Adrenal gland (tissue), 12 donors: ENCODE data around the gene HOXA6. TPM values are rescaled to one million over a fixed set of nuclear protein-coding genes. Genes with fewer than 3 reads are reported as not detected.

Source experiments
- DNase-seq, 7 donors: peaks; one replicate each; pipeline ENCODE4 v3.0.0-alpha.2; 2019 to 2020
- H3K27ac ChIP-seq, 5 donors: fragments of 200-600 bp; sonication (generic) in 4 of 5; 1 replicate in 3 of 5; 2 replicates in 2 of 5; pipeline versions ENCODE4 v1.5.1 to v1.8.0; 2016 to 2020; ENCODE audit warnings: mild to moderate bottlenecking in 1 of 5
- H3K27me3 ChIP-seq: fragments of 200-600 bp; 2 replicates; pipeline ENCODE4 v1.8.0; 2021
- H3K36me3 ChIP-seq, 2 donors: fragments of 200-600 bp; replicated peaks in 1 of 2; 1 replicate in 1 of 2; 2 replicates in 1 of 2; pipeline versions ENCODE4 v1.5.1 to v1.8.0; 2018 to 2022
- H3K4me1 ChIP-seq, 2 donors: fragments of 200-600 bp; replicated peaks in 1 of 2; 1 replicate in 1 of 2; 2 replicates in 1 of 2; pipeline versions ENCODE4 v1.5.1 to v1.8.0; 2018 to 2021
- H3K4me3 ChIP-seq, 4 donors: fragments of 200-600 bp; sonication (generic) in 3 of 4; one replicate each; pipeline ENCODE4 v1.5.1; 2016 to 2018
- H3K9me3 ChIP-seq, 3 donors: fragments of 200-600 bp; sonication (generic) in 1 of 3; replicated peaks in 1 of 3; 1 replicate in 2 of 3; 2 replicates in 1 of 3; pipeline versions ENCODE4 v1.5.1 to v1.8.0; 2016 to 2021
- CTCF ChIP-seq, 6 experiments: fragments of 450-650 bp in 4 of 6; fragments of 200-600 bp in 2 of 6; sonication (generic) in 1 of 6; IDR thresholded peaks; 1 replicate in 5 of 6; 2 replicates in 1 of 6; pipeline versions ENCODE4 v1.5.1 to v1.8.0; 2016 to 2021; ENCODE audit warnings: antibody characterized with exemption in 6 of 6, mild to moderate bottlenecking in 2 of 6, moderate library complexity in 1 of 6
- POLR2A ChIP-seq, 2 donors: fragments of 450-650 bp; IDR thresholded peaks; one replicate each; pipeline ENCODE4 v1.6.1; 2017; ENCODE audit warnings: antibody characterized with exemption in 2 of 2, mild to moderate bottlenecking in 2 of 2, moderate library complexity in 1 of 2
- WGBS, 4 donors: extraction: QIAGEN DNeasy Blood & Tissue Kit in 2 of 4; methylation state at CpG; one replicate each; pipeline versions ENCODE4 v1.1.5 to v1.1.7; 2013 to 2017; 5-methylcytosine and 5-hydroxymethylcytosine counted together
- intact Hi-C, 2 donors: fragments of 100-400 bp; cut with DNase I; formaldehyde crosslinking; loops; one replicate each; pipeline versions ENCODE4 v1.14.1 to v1.15.0; 2022 to 2023
- polyA plus RNA-seq, 3 donors: library from polyadenylated mRNA; stranded (reverse); fragments of 200-250 nt in 2 of 3; fragments of 350-450 nt in 1 of 3; fragmentation: Illumina TruSeq in 1 of 3; extraction: RNeasy Lipid Tissue Mini Kit (QIAGEN cat#74804) in 1 of 3; gene quantifications; one replicate each; pipeline ENCODE4 v1.2.3, GENCODE V29; 2013 to 2014
- total RNA-seq, 9 donors: library from RNA; depleted of rRNA in 4 of 9; stranded (reverse); fragments of >200 nt in 4 of 9; fragments of 120-200 nt in 1 of 9; fragmentation: NEBNext Ultra II Directional in 1 of 9; extraction: Animal tissue kit (Norgen Biotek cat#: 25700) in 1 of 9; gene quantifications; one replicate each; pipeline versions ENCODE4 v1.1.0 to v1.2.4, GENCODE V29; 2013 to 2023
- donor health status: healthy with polysubstance abuse.
- donor health status: Bipolar disorder and iron deficiency.
- donor health status: DM: yes; HTN: yes; CAD: no.
- donor health status: DM: no; HTN: no; CAD: no.
- donor health status: DM: no; HTN: no; CAD: no.
- donor health status: DM: yes; HTN: yes; CAD: no.

Gene HOXA6
- total and polyA plus RNA-seq, 12 donors: 1.3 to 27.2 (median 14.8) TPM

GRCh38 chr7:27166531-27167505 lies 19.2 kb upstream of the HOXA6 start:
- Histone ChIP-seq H3K9me3 (no peaks in the 10 kb centered on the region), H3K36me3 (no peaks in the 10 kb centered on the region), H3K27me3 (peaks cover 57% of the 10 kb centered on the region), H3K4me1 (peaks cover 0 to 13% of the 10 kb centered on the region in 2 donors), H3K27ac (no peak overlapping the region), H3K4me3 (no peak overlapping the region)
- TF ChIP-seq POLR2A (IDR thresholded peaks at IDR 0.05) (no peak), CTCF (IDR thresholded peaks at IDR 0.05) (no peak)
- intact Hi-C loops: loop anchor here (10.0 kb wide), 3 partner anchors 792 to 1282 kb away; no protein-coding TSS in a partner anchor
- WGBS, 4 donors: 53 to 58% (median 55%) methylated on average over 33 to 50 of the region's 50 CpGs
- peak in 1 of 7 donors; percentile 13 for DNase-seq

GRCh38 chr7:27165996-27166530 lies 18.5 kb upstream of the HOXA6 start:
- peak overlapping the region in 2 of 4 donors; percentile 43 to 60 for H3K4me3 ChIP-seq
- H3K4me1 ChIP-seq: peaks cover 0 to 17% of the 10 kb centered on the region in 2 donors
- peak in 1 of 7 donors; percentile 16 for DNase-seq

GRCh38 chr7:27165089-27165995 lies 17.8 kb upstream of the HOXA6 start, which contains the start of gene HOXA9:
TSS of gene HOXA9 (minus strand) at chr7:27165537. CDS start at chr7:27165457, 80 bp downstream.
- 3 to 6% (median 5%) methylated on average over 28 to 82 of the region's 82 CpGs for WGBS, 4 donors
- peak within 1 kb of the TSS in 4 of 5 donors; percentile 5 to 74 (median 62) for H3K27ac ChIP-seq
- intact Hi-C loops: loop anchor here (10.0 kb wide), 3 partner anchors 791 to 1281 kb away; no protein-coding TSS in a partner anchor
- H3K9me3 ChIP-seq: no peaks in the 10 kb centered on the region
- DNase-seq: peak; percentile 82 to 92 (median 87)
- H3K4me1 ChIP-seq: peaks cover 3 to 21% of the 10 kb centered on the region in 2 donors
- H3K4me3 ChIP-seq: peak within 1 kb of the TSS in 2 of 4 donors; percentile 43 to 60
- peaks cover 51% of the 10 kb centered on the region for H3K27me3 ChIP-seq
- TF ChIP-seq CTCF (IDR thresholded peaks at IDR 0.05) (no peak), POLR2A (IDR thresholded peaks at IDR 0.05) (peak in 1 of 2 donors; percentile 59)
- no peaks in the 10 kb centered on the region for H3K36me3 ChIP-seq

More at GRCh38 chr7:27165996-27166530, 18.5 kb upstream of the HOXA6 start:
- H3K27ac ChIP-seq: peak overlapping the region in 1 of 5 donors; percentile 74
- 11 to 32% (median 19%) methylated on average over 15 to 46 of the region's 46 CpGs for WGBS, 4 donors
- H3K27me3 ChIP-seq: peaks cover 53% of the 10 kb centered on the region
- H3K9me3 ChIP-seq: no peaks in the 10 kb centered on the region
- TF ChIP-seq CTCF (IDR thresholded peaks at IDR 0.05): no peak
- intact Hi-C loops: loop anchor here (10.0 kb wide), 3 partner anchors 791 to 1281 kb away; no protein-coding TSS in a partner anchor
- no peaks in the 10 kb centered on the region for H3K36me3 ChIP-seq
